ENCODE data around the gene SEC22C. TPM values are rescaled to one million over a fixed set of nuclear protein-coding genes. Genes with fewer than 3 reads are reported as not detected.

Gene SEC22C
- total RNA-seq, 1 experiment from 2014 or later = 38.1 TPM

- H3K9me3 ChIP-seq (ENCODE audit: insufficient read depth, low read depth) = no peaks in the 10 kb centered on the region
- no peaks in the 10 kb centered on the region for H3K36me3 ChIP-seq (ENCODE audit: low read depth)
- DNase-seq = no peak
- H3K4me2 ChIP-seq = no peak overlapping the region
- H3K27me3 ChIP-seq (ENCODE audit: insufficient read depth, low read depth) = no peaks in the 10 kb centered on the region
- no peaks in the 10 kb centered on the region for H3K9me2 ChIP-seq (ENCODE audit: insufficient read depth)
- intact Hi-C loops (cut with micrococcal nuclease; ENCODE audit: unreplicated experiment) = no loop called here
- peaks cover 32% of the 10 kb centered on the region for H3K4me1 ChIP-seq (replicated peaks; ENCODE audit: insufficient read depth)
- peaks cover 15% of the 10 kb centered on the region for H3F3A ChIP-seq (ENCODE audit: insufficient read depth, low read depth)
- H3K27ac ChIP-seq = no peak overlapping the region
- BruUV-seq (replicated peaks) = no TSS peak
- ChIA-PET CTCF (no interaction called here), POLR2A (ENCODE audit: unreplicated experiment) (no interaction called here)
- TF ChIP-seq CTCF (conservative IDR thresholded peaks at IDR 0.05) (no peak), EZH2 (IDR thresholded peaks at IDR 0.05; ENCODE audit: low read depth) (no peak)
- peaks cover 8% of the 10 kb centered on the region for H3K79me2 ChIP-seq (ENCODE audit: low read depth)
- H2AFZ ChIP-seq = no peak overlapping the region
- H4K20me1 ChIP-seq (ENCODE audit: insufficient read depth) = no peaks in the 10 kb centered on the region
- no peak overlapping the region for H3K4me3 ChIP-seq
Measured at GRCh38 chr3:42508562-42508961, 73.2 kb downstream of the SEC22C start.

- CTCF ChIA-PET = interaction anchor here (0.5 to 0.7 kb wide), 4 partner anchors 18 to 41 kb away, joined by 4 to 7 read pairs (median 6); no protein-coding TSS in a partner anchor
- POLR2A ChIA-PET (ENCODE audit: unreplicated experiment) = interaction anchor here (0.6 to 0.7 kb wide), 2 partner anchors 13 to 42 kb away, joined by 5 to 13 read pairs; no protein-coding TSS in a partner anchor
- peaks cover 13% of the 10 kb centered on the region for H3K79me2 ChIP-seq (ENCODE audit: low read depth)
- TF ChIP-seq EZH2 (IDR thresholded peaks at IDR 0.05; ENCODE audit: low read depth) (no peak), CTCF (conservative IDR thresholded peaks at IDR 0.05) (no peak; the same call in 1 of the 2 replicates)
- intact Hi-C loops (cut with micrococcal nuclease; ENCODE audit: unreplicated experiment) = loop anchor here (1.0 to 2.0 kb wide), 3 partner anchors 18 to 63 kb away; no protein-coding TSS in a partner anchor
- H3K4me1 ChIP-seq (replicated peaks; ENCODE audit: insufficient read depth) = peaks cover 35% of the 10 kb centered on the region
- peak overlapping the region; percentile 37; the same call in 1 of the 2 replicates for H3K4me3 ChIP-seq
- no peaks in the 10 kb centered on the region for H3K36me3 ChIP-seq (ENCODE audit: low read depth)
- H3K9me2 ChIP-seq (ENCODE audit: insufficient read depth) = no peaks in the 10 kb centered on the region
- no TSS peak for BruUV-seq (replicated peaks)
- DNase-seq = peak; percentile 5 to 50
- no peaks in the 10 kb centered on the region for H4K20me1 ChIP-seq (ENCODE audit: insufficient read depth)
- peaks cover 15% of the 10 kb centered on the region for H3F3A ChIP-seq (ENCODE audit: insufficient read depth, low read depth)
- peak overlapping the region; percentile 56 for H3K27ac ChIP-seq
- no peak overlapping the region for H2AFZ ChIP-seq
- no peaks in the 10 kb centered on the region for H3K9me3 ChIP-seq (ENCODE audit: insufficient read depth, low read depth)
- H3K27me3 ChIP-seq (ENCODE audit: insufficient read depth, low read depth) = no peaks in the 10 kb centered on the region
- H3K4me2 ChIP-seq = peak overlapping the region; percentile 65
Measured at GRCh38 chr3:42507761-42508335, 73.9 kb downstream of the SEC22C start.

- peak overlapping the region; percentile 65 for H3K4me2 ChIP-seq
- POLR2A ChIA-PET (ENCODE audit: unreplicated experiment) = interaction anchor here (0.6 to 0.7 kb wide), 2 partner anchors 13 to 42 kb away, joined by 5 to 13 read pairs; no protein-coding TSS in a partner anchor
- peak overlapping the region; percentile 56 for H3K27ac ChIP-seq
Measured at GRCh38 chr3:42507252-42507651, 74.5 kb downstream of the SEC22C start.

More at GRCh38 chr3:42507252-42507651, 74.5 kb downstream of the SEC22C start:
- Histone ChIP-seq H3K4me1 (replicated peaks; ENCODE audit: insufficient read depth) (peaks cover 35% of the 10 kb centered on the region), H4K20me1 (ENCODE audit: insufficient read depth) (no peaks in the 10 kb centered on the region), H3K9me2 (ENCODE audit: insufficient read depth) (no peaks in the 10 kb centered on the region), H2AFZ (no peak overlapping the region; the same call in 1 of the 2 replicates), H3K27me3 (ENCODE audit: insufficient read depth, low read depth) (no peaks in the 10 kb centered on the region), H3F3A (ENCODE audit: insufficient read depth, low read depth) (peaks cover 15% of the 10 kb centered on the region), H3K4me3 (peak overlapping the region; percentile 37; the same call in 1 of the 2 replicates), H3K9me3 (ENCODE audit: insufficient read depth, low read depth) (no peaks in the 10 kb centered on the region), H3K79me2 (ENCODE audit: low read depth) (peaks cover 13% of the 10 kb centered on the region), H3K36me3 (ENCODE audit: low read depth) (no peaks in the 10 kb centered on the region)
- BruUV-seq (replicated peaks) = no TSS peak
- CTCF ChIA-PET = interaction anchor here (0.5 to 0.7 kb wide), 5 partner anchors 17 to 1366 kb away, joined by 4 to 11 read pairs (median 6); no protein-coding TSS in a partner anchor
- TF ChIP-seq CTCF (conservative IDR thresholded peaks at IDR 0.05) = no peak; the same call in 1 of the 2 replicates
- no peak for TF ChIP-seq EZH2 (IDR thresholded peaks at IDR 0.05; ENCODE audit: low read depth)
- peak; percentile 75 to 92 for DNase-seq
- intact Hi-C loops (cut with micrococcal nuclease; ENCODE audit: unreplicated experiment) = loop anchor here (1.0 to 2.0 kb wide), 3 partner anchors 17 to 62 kb away; no protein-coding TSS in a partner anchor
